ENCODE measurements around the gene TRPT1.

TRPT1 gene

GRCh38 chr11:64244107-64244506, 18.1 kb upstream of the TRPT1 start:
- no peak for DNase-seq

DNA sequence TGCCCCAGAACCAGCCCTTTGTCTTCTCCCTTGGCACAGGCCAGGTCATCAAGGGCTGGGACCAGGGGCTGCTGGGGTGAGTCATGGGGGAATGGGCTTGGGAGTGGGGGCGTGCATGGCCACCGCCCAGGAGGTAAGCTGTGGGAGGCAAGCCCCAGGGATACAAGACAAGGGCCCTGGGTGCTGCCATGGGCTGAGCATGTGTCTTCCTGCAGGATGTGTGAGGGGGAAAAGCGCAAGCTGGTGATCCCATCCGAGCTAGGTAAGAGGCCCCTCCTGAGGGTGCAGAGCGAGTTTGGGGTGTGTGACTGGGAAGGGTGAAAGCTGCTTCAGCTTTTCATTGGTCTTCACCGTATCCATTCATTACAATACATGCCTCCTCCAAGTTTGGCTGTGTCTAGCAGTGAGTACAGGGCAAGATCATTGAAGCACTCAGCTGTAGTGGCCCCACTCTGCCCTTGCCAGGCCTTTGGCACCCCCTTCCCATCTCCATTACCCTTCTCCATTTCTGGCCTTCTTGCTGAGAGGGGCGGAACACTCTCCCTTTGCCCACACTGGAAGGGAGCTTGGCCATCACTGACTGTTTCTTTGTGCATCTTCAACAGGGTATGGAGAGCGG, 17.4 kb upstream of the TRPT1 start:
- DNase-seq: no peak

- DNase-seq: peak in 1 of 2 experiments; percentile 50
Measured at GRCh38 chr11:64241491-64242374, 15.7 kb upstream of the TRPT1 start.

DNA sequence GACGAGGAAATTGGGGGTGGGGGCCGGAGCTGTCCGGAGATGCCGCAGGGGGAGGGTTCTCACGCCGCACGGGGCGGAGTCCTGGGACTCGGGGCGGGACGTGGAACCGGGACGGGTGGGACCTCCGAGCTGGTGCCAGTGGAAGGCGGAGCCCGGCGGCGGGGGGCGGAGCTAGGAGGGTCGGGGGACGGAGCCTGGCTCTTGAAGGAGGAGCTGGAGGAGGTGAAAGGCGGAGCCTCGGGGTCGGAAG, 15.2 kb upstream of the TRPT1 start:
- peak; percentile 95 to 97 for DNase-seq

DNA sequence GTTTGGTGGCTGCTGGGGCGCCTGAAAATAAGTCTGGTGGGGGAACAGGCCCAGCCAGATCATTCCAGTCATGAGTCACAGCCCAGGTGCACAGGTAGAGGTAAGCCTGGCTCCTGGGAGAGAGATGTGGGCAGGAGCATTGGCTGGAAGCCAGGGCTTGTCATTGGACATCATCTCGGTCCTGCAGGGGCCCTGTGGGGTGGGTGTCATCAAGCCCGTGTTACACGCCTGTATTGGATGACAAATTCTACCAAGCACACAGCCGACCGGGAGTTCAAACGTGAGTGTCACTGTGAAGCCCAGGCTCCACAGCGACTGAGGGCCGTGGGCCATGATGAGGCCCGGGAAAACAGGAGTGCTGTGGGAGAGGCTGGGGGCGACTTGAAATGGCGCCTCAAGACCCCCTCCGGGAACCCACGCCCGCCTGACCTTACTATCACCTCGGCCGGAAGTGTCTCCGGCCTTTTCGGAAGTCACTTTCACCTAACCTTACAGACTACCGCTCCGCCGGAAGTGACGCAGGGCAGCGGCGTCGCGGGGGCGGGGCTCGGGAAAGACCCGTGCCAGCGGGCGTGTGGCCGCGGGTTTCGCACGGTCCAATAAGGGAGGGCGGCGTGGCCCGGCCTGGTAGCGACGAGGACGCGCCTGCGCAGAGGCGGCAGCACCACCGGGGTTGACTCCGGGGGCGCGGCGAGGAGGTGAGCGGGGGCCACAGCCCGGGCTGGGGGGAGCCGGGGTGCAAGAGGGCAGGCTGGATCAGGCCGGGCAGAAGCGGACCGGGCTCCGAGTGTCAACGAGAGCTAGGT, 14.7 kb upstream of the TRPT1 start, which contains the start of gene FKBP2:
Gene FKBP2 (plus strand): TSS at position 661 of the 806 bp plus-strand sequence. CDS start 1,293 bp downstream, outside the sequence.
- peak; percentile 86 to 95 for DNase-seq

DNA sequence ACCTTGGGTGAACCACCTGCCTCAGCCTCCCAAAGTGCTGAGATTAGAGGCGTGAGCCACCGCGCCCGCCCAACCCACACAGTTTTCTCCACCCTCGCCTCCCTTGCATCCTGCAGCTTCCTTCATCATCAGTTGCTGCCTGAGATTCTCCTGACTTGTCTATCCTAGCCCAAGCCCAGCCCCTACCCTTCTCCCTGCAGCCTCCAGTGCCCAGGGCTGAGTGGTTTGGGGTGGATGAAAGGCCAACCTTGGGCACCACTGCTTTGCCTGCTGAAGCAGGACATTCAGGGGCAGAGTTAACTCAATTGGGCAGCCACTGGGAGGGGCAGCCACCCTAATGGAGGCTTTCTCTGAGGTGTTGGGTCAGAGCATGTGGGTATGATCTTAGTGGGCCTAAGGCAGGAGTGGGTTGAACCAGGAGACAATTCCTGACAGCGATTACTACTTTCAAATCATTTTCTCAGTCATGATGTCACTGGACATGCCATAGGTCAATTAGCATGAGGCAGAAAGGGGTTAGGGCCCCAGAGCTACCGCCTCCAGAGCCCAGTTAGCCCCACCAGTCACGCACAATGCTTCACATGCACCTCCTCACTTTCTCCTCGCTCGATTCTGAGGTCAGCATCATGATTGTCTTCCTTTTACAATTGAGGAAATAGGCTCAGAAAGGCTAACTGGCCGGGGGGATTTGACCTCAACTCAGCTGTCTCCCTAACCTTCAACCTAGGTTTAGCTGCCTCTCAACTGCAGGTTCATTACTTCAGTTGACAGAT, 13.9 kb upstream of the TRPT1 start:
- no peak for DNase-seq

DNA sequence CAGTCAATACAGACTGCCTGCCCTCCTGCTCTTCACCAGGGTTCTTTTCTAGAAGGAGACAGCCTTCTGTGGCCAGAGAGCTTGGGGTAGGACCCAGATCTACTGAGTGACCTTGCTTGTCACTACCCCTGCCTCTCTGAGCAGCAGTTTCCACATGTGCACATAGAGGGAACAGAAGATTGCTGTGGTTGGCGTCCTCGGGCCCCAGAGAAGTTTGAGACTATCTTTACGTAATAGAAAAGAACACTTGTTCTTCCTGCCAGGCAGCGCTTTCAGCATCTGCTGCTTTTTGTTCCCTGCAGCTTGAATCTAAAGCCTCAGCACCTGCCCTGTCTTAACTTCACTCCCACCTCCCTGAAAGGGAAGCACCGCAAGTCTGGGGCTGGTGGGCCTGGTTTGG, 13.0 kb upstream of the TRPT1 start:
- DNase-seq: no peak

GRCh38 chr11:64238076-64238475, 12.1 kb upstream of the TRPT1 start:
- DNase-seq: no peak

DNA sequence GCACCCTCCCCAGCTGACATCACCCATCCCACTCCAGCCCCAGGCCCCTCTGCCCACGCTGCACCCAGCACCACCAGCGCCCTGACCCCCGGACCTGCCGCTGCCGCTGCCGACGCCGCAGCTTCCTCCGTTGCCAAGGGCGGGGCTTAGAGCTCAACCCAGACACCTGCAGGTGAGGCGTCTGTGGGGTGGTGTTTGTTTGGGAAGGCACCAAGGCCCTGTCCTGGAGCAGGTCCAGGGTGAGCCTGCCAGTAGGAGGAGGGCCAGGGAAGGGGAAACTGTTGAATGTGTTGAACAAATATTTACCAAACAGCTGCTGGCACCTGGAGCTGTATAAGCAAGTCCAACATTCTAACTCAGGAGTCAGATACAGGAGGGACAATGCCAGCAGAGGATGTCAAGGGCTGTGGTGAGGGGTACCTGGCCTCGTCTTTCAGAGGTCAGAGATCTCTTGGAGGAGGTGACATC, 11.5 kb upstream of the TRPT1 start:
- no peak for DNase-seq

DNA sequence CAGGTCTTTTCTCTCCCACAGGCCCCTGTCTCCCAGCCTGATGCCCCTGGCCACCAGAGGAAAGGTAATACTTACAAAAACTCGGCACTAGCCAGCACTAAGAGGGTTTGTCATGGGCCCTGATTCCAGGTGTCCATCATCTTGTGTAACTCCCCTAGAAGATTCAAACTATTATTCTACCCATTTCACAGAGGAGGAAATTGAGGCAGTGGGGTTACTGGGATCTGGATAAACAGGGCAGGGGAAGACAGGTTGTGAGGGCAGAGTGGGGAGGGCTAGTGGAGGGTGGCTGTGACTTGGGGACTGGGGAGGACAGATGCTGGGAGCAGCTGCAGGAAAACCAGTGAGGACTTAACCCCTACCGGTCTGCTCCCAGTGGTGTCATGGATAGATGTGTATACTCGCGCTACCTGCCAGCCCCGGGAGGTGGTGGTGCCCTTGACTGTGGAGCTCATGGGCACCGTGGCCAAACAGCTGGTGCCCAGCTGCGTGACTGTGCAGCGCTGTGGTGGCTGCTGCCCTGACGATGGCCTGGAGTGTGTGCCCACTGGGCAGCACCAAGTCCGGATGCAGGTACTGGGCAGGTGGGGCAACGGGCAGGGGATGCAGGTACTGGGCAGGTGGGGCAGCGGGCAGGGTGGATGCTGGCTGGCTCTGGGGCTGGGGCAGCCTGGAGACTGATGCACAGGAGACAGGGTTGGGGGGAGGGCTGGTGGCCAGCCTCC, 9.6 kb upstream of the TRPT1 start:
- DNase-seq: no peak

GRCh38 chr11:64234647-64235379, 8.8 kb upstream of the TRPT1 start:
- DNase-seq: peak; percentile 19 to 38

- peak in 1 of 2 experiments; percentile 36 for DNase-seq
Measured at GRCh38 chr11:64233913-64234586, 8.1 kb upstream of the TRPT1 start, which contains the start of gene VEGFB. VEGFB (plus strand) TSS chr11:64234584; CDS start chr11:64234834, 250 bp downstream.

- no peak for DNase-seq
Measured at GRCh38 chr11:64232967-64233315, 7.0 kb upstream of the TRPT1 start.

- DNase-seq: no peak
Measured at GRCh38 chr11:64232182-64232966, 6.4 kb upstream of the TRPT1 start.

GRCh38 chr11:64231546-64231945, 5.6 kb upstream of the TRPT1 start:
- DNase-seq: no peak

DNA sequence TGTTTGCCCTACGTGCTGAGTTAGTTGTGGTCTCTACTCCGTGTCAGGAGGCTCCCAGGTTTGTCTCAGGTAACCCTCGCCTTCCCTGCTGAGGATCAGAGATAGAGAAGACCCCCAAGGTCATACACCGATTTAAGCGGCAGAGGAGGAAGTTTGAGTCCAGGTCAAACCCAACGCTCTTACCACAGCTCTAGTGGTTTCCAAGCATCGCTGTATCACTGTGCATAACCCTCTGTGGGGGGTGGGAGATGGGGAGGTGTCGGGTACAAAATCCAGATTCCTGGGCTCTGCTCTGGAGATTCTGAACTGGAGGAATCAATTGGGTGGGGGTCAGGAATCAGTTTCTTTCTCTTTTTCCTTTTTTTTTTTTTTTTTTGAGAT, 5.0 kb upstream of the TRPT1 start:
- no peak for DNase-seq

GRCh38 chr11:64230171-64230984, 4.4 kb upstream of the TRPT1 start, which contains the start of gene DNAJC4:
DNAJC4 (plus strand) TSS chr11:64230548; CDS start chr11:64230855, 307 bp downstream.
- peak; percentile 82 to 93 for DNase-seq

GRCh38 chr11:64229744-64230170, 3.8 kb upstream of the TRPT1 start:
- no peak for DNase-seq

All from NCI-H524 (cell line).